ENCODE measurements around the gene ZC3H4.

Gene ZC3H4

DNA sequence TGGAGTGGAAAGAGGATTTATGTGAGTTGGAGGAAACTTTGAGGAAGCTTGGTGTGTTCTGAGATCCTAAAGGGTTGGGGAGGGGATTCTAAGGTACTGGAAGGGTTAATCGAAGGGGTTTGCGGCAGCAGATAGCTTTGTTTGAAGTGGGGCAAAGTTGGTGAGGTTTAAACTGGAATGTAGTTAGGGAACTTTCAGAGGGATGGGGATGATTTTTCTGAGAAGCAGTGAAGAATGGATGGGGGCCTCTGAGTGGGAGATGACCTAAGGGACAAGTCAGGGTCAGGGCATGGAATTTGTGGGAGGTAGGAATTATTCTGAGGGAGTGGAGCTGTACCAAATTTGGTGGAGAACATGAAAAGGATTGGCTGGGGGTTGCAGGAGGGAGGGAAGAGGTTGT is 21.0 kb upstream of the ZC3H4 start:
- WGBS, 2 experiments, result 68 to 75% methylated on average over 2 of the region's 2 CpGs
- Histone ChIP-seq H3K36me3 (ENCODE audit: control insufficient read depth, insufficient read depth, low read length) (peaks cover 10% of the 10 kb centered on the region), H3K4me3 (ENCODE audit: insufficient read depth, low read depth, low read length) (no peak overlapping the region), H3K4me1 (ENCODE audit: control insufficient read depth, insufficient read depth, low read length) (peaks cover 9% of the 10 kb centered on the region), H3K27me3 (ENCODE audit: control insufficient read depth, insufficient read depth, low read length, poor library complexity, severe bottlenecking) (no peaks in the 10 kb centered on the region), H3K27ac (ENCODE audit: insufficient read depth, low read depth, low read length, poor library complexity, severe bottlenecking) (no peak overlapping the region), H3K9me3 (ENCODE audit: control insufficient read depth, low read length) (no peaks in the 10 kb centered on the region)

DNA sequence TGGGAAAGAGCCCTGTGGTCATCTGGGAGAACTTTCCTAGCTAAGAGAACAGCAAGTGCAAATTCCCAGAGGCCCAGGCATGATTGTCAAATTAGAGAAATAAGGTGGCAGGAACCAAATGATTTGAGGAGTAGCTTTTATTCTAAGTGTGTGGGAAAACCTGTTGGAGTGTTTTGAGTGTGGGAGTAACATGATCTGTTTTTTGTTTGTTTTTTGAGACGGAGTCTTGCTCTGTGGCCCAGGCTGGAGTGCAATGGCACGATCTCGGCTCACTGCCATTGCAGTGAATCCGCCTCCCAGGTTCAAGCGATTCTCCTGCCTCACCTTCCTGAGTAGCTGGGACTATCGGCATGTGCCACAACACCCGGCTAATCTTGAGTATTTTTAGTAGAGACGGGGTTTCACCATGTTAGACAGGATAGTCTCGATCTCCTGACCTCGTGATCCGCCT is 19.5 kb upstream of the ZC3H4 start:
- 89 to 94% methylated on average over 11 of the region's 11 CpGs for WGBS, 2 experiments
- Histone ChIP-seq H3K27me3 (ENCODE audit: control insufficient read depth, insufficient read depth, low read length, poor library complexity, severe bottlenecking) (no peaks in the 10 kb centered on the region), H3K4me1 (ENCODE audit: control insufficient read depth, insufficient read depth, low read length) (peaks cover 9% of the 10 kb centered on the region), H3K36me3 (ENCODE audit: control insufficient read depth, insufficient read depth, low read length) (peaks cover under 1% of the 10 kb centered on the region), H3K27ac (ENCODE audit: insufficient read depth, low read depth, low read length, poor library complexity, severe bottlenecking) (no peak overlapping the region), H3K4me3 (ENCODE audit: insufficient read depth, low read depth, low read length) (no peak overlapping the region), H3K9me3 (ENCODE audit: control insufficient read depth, low read length) (no peaks in the 10 kb centered on the region)

DNA sequence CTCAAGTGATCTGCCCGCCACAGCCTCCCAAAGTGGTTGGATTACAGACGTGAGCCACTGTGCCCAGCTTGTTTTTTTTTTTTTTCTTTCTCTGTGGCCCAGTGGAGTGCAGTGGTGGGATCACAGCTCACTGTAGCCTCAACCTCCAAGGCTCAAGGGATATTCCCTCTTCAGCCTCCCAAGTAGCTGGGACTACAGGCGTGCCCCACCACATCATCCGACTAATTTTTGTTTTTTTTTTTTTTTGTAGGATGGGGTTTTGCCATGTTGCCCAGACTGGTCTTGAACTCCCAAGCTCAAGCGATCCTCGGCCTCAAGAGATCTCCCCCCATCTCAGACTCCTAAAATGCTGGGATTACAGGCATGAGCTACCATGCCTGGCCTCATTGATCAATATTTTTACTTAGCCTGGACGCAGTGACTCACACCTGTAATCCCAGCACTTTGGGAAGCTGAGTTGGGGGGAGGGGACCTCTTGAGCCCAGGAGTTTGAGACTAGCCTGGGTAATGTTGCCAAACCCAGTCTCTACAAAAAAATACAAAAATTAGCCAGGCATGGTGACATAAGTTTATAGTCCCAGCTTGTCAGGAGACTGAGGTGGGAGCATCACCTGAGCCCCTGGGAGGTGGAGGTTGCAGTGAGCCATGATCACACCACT is 18.7 kb upstream of the ZC3H4 start:
- Histone ChIP-seq H3K4me3 (ENCODE audit: insufficient read depth, low read depth, low read length) (peak overlapping the region; percentile 71), H3K36me3 (ENCODE audit: control insufficient read depth, insufficient read depth, low read length) (no peaks in the 10 kb centered on the region), H3K27ac (ENCODE audit: insufficient read depth, low read depth, low read length, poor library complexity, severe bottlenecking) (no peak overlapping the region), H3K9me3 (ENCODE audit: control insufficient read depth, low read length) (no peaks in the 10 kb centered on the region), H3K27me3 (ENCODE audit: control insufficient read depth, insufficient read depth, low read length, poor library complexity, severe bottlenecking) (no peaks in the 10 kb centered on the region), H3K4me1 (ENCODE audit: control insufficient read depth, insufficient read depth, low read length) (peaks cover 9% of the 10 kb centered on the region)
- 84 to 85% methylated on average over 7 of the region's 7 CpGs for WGBS, 2 experiments

DNA sequence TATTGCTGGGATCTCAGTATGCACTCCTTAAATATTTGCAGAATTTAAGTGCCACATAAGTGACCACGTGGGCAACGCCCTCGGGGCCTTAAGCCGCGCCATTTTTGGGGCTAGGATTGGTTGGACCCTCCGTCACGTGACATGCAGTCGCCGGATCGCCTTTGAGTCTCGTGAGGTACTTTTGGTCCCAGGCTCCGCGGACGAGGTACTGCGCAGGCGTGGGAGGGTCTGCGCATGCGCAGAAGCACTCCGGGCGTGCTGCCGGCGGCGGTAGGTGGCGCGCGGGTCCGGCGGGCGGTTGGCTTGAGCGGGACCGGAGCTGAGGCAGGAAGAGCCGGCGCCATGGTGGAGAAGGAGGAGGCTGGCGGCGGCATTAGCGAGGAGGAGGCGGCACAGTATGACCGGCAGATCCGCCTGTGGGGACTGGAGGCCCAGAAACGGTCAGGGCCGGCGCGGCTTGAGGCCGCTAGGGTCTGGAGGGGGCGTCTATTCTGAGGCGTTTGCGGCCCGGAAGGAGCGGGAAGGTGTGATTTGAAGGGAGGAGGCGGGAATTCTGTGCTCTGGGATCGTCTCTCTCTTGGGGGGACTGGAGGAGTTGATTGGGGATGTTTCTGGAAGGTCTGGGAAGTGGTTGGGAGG is 17.1 kb upstream of the ZC3H4 start, which contains the start of gene SAE1:
SAE1 (plus strand) TSS at position 247 of the 639 bp plus-strand sequence; CDS start at position 343, 96 bp downstream.
- no peaks in the 10 kb centered on the region for H3K27me3 ChIP-seq (ENCODE audit: control insufficient read depth, insufficient read depth, low read length, poor library complexity, severe bottlenecking)
- no peaks in the 10 kb centered on the region for H3K9me3 ChIP-seq (ENCODE audit: control insufficient read depth, low read length)
- peaks cover 9% of the 10 kb centered on the region for H3K4me1 ChIP-seq (ENCODE audit: control insufficient read depth, insufficient read depth, low read length)
- H3K4me3 ChIP-seq (ENCODE audit: insufficient read depth, low read depth, low read length), result peak within 1 kb of the TSS; percentile 71
- no peaks in the 10 kb centered on the region for H3K36me3 ChIP-seq (ENCODE audit: control insufficient read depth, insufficient read depth, low read length)
- WGBS, 2 experiments, result 0 to 1% methylated on average over 51 of the region's 51 CpGs
- H3K27ac ChIP-seq (ENCODE audit: insufficient read depth, low read depth, low read length, poor library complexity, severe bottlenecking), result peak within 1 kb of the TSS; percentile 38

DNA sequence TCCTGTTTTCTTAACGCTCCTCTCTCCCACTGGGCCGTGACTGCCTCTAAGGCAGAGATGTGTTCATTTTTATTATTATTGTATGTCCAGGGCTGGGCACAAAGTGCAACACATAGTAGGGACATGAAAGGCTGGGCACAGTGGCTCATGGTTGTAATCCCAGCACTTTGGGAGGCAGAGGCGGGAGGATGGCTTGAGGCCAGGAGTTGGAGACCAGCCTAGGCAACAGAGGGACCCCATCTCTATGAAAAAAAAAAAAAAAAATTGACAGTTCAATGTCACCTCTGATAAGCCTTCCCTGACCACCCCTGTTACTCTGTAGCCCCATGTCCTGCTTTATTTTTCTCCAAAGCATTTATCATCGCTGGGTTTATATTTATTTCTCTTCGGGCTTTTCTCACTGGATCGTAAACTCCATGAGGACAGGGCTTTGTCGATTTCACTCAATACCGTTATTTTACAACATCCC is 16.6 kb upstream of the ZC3H4 start:
- 73 to 75% methylated on average over 8 of the region's 8 CpGs for WGBS, 2 experiments
- H3K27ac ChIP-seq (ENCODE audit: insufficient read depth, low read depth, low read length, poor library complexity, severe bottlenecking), result no peak overlapping the region
- no peak overlapping the region for H3K4me3 ChIP-seq (ENCODE audit: insufficient read depth, low read depth, low read length)

DNA sequence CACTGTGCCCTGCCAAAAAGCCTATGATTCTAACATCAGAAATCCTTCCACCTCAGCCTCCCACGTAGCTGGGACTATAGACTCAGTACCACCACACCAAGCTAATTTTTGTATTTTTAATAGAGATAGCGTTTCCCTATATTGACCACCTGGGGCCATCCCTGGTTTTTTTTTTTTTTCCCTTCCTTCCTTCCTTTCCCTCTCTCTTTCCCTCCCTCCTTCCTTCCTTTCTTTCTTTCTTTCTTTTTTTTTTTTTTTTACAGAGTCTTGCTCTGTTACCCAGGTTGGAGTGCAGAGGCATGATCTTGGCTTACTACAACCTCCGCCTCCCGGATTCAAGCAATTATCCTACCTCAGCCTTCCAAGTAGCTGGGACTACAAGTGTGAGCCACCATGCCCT is 16.0 kb upstream of the ZC3H4 start:
- H3K9me3 ChIP-seq (ENCODE audit: control insufficient read depth, low read length), result no peaks in the 10 kb centered on the region
- no peaks in the 10 kb centered on the region for H3K36me3 ChIP-seq (ENCODE audit: control insufficient read depth, insufficient read depth, low read length)
- H3K4me1 ChIP-seq (ENCODE audit: control insufficient read depth, insufficient read depth, low read length), result peaks cover 8% of the 10 kb centered on the region
- 91 to 96% methylated on average over 4 of the region's 4 CpGs for WGBS, 2 experiments
- no peak overlapping the region for H3K4me3 ChIP-seq (ENCODE audit: insufficient read depth, low read depth, low read length)
- no peak overlapping the region for H3K27ac ChIP-seq (ENCODE audit: insufficient read depth, low read depth, low read length, poor library complexity, severe bottlenecking)
- no peaks in the 10 kb centered on the region for H3K27me3 ChIP-seq (ENCODE audit: control insufficient read depth, insufficient read depth, low read length, poor library complexity, severe bottlenecking)

More for the DNA sequence above, 16.6 kb upstream of the ZC3H4 start:
- H3K36me3 ChIP-seq (ENCODE audit: control insufficient read depth, insufficient read depth, low read length), result no peaks in the 10 kb centered on the region
- H3K27me3 ChIP-seq (ENCODE audit: control insufficient read depth, insufficient read depth, low read length, poor library complexity, severe bottlenecking), result no peaks in the 10 kb centered on the region
- H3K9me3 ChIP-seq (ENCODE audit: control insufficient read depth, low read length), result no peaks in the 10 kb centered on the region
- H3K4me1 ChIP-seq (ENCODE audit: control insufficient read depth, insufficient read depth, low read length), result peaks cover 9% of the 10 kb centered on the region

DNA sequence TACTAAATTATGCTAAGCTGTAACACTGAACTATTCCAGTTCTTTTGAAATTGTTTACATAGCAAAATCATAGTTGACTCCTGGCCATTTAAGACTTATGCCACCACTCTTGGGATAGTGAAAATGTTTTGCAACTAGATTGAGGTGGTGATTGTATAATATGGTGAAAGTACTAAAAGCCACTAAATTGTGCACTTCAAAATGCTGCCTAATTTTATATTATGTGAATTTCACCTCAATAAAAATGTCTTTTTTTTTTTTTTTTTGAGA is 12.0 kb upstream of the ZC3H4 start:
- H3K27me3 ChIP-seq (ENCODE audit: control insufficient read depth, insufficient read depth, low read length, poor library complexity, severe bottlenecking), result no peaks in the 10 kb centered on the region
- no peaks in the 10 kb centered on the region for H3K36me3 ChIP-seq (ENCODE audit: control insufficient read depth, insufficient read depth, low read length)
- H3K9me3 ChIP-seq (ENCODE audit: control insufficient read depth, low read length), result no peaks in the 10 kb centered on the region
- no peak overlapping the region for H3K4me3 ChIP-seq (ENCODE audit: insufficient read depth, low read depth, low read length)
- no peaks in the 10 kb centered on the region for H3K4me1 ChIP-seq (ENCODE audit: control insufficient read depth, insufficient read depth, low read length)
- no peak overlapping the region for H3K27ac ChIP-seq (ENCODE audit: insufficient read depth, low read depth, low read length, poor library complexity, severe bottlenecking)

DNA sequence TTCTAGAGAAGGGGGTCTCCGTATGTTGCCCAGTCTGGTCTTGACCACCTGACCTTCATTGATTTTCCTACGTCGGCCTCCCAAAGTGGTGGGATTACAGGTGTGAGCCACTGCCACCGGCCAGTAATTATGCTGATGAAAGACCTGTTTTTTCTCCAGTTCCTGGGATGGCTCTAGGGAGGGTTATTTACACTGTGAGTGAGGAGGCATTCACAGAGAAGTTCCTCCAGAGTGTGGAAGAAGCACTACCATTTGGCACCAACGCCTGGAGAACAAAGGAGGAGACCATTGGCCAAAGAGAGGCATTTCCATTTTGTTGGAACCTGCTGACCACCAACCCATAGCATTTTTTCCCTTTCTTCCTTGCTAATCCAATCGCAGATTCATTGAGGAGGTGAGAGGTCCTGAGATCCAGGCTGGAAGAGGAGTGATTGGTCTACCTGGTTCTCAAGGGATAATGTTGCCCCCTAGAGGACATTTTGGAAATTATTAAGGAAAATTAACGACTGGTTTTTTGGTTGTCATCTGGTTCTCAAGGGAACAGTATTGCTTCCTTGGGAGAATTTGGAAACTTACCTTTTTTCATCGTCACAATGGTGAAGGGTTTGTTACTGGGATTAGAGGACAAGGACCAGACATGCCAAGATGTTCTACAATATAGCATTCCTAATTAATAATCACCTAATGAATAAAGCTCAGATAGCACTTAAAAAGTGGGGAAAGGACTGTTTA is 11.5 kb upstream of the ZC3H4 start:
- 44 to 45% methylated on average over 8 of the region's 8 CpGs for WGBS, 2 experiments
- H3K4me1 ChIP-seq (ENCODE audit: control insufficient read depth, insufficient read depth, low read length), result no peaks in the 10 kb centered on the region
- H3K36me3 ChIP-seq (ENCODE audit: control insufficient read depth, insufficient read depth, low read length), result no peaks in the 10 kb centered on the region
- no peak overlapping the region for H3K4me3 ChIP-seq (ENCODE audit: insufficient read depth, low read depth, low read length)
- no peak overlapping the region for H3K27ac ChIP-seq (ENCODE audit: insufficient read depth, low read depth, low read length, poor library complexity, severe bottlenecking)
- H3K27me3 ChIP-seq (ENCODE audit: control insufficient read depth, insufficient read depth, low read length, poor library complexity, severe bottlenecking), result no peaks in the 10 kb centered on the region
- H3K9me3 ChIP-seq (ENCODE audit: control insufficient read depth, low read length), result no peaks in the 10 kb centered on the region

DNA sequence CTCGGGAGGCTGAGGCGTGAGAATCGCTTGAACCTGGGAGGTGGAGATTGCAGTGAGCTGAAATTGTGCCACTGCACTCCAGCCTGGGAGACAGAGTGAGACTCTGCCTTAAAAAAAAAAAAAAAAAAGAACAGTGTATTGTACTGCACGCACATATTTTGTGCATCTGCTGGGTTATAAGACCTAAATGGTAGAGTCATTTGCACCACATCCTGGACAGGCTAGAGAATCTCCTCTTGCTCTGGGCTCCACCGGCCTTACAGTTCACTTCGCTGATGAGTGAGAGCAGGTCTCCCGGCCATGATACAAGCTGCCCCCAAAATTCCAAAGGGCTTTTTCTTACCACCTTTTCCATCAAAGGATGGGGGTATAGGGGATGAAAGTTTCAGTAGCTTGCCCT is 9.8 kb upstream of the ZC3H4 start:
- H3K4me3 ChIP-seq (ENCODE audit: insufficient read depth, low read depth, low read length), result no peak overlapping the region
- WGBS, 2 experiments, result 95 to 97% methylated on average over 7 of the region's 7 CpGs
- no peaks in the 10 kb centered on the region for H3K9me3 ChIP-seq (ENCODE audit: control insufficient read depth, low read length)
- H3K27ac ChIP-seq (ENCODE audit: insufficient read depth, low read depth, low read length, poor library complexity, severe bottlenecking), result no peak overlapping the region
- H3K36me3 ChIP-seq (ENCODE audit: control insufficient read depth, insufficient read depth, low read length), result no peaks in the 10 kb centered on the region
- H3K4me1 ChIP-seq (ENCODE audit: control insufficient read depth, insufficient read depth, low read length), result no peaks in the 10 kb centered on the region
- H3K27me3 ChIP-seq (ENCODE audit: control insufficient read depth, insufficient read depth, low read length, poor library complexity, severe bottlenecking), result no peaks in the 10 kb centered on the region

Data from ectodermal cell (in vitro differentiated cells).